ENCODE results near the gene FGFR2.

The FGFR2 gene

DNA sequence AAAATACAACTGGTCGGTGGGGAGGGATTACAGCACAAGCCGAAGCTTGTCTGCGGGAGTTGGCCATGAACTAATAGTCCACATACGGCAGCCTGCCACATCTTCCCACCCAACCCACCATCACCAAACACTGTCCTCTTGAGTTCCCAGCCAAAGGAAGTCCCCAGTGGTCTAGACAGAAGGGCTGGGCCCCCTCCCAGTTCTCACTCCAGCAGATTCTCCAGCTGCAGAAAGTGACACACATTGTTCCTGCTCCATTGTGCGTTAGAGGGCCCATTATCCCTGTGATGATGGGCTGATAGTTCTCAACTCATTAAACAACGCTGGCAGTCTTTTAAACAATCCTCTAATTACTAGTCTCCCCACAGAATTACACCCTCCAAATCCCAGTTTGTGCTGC, 148.0 kb downstream of the FGFR2 start:
- no peak for DNase-seq (ENCODE audit: low read depth)

DNA sequence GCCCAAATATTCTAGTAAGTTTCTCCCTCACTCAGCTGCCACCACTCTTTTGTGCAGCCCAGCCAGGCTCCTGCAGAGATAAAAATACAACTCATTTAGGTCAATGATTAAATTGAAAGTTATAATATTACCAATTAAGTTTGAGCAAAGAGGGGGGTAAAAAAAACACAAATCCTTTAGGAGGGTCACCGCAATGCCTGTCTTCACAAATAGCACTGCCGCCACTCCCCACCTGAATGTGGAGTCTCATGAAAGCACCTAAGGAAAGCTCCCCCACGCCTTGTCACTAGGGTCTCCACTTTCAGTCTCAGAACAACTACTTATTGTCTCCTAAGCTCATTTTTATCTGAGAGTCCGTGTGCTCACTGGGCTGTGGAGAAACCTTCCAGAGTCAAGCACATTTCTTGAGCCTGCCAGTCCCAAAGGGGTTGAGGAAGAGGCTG, 148.7 kb downstream of the FGFR2 start:
- no peak for DNase-seq (ENCODE audit: low read depth)

DNA sequence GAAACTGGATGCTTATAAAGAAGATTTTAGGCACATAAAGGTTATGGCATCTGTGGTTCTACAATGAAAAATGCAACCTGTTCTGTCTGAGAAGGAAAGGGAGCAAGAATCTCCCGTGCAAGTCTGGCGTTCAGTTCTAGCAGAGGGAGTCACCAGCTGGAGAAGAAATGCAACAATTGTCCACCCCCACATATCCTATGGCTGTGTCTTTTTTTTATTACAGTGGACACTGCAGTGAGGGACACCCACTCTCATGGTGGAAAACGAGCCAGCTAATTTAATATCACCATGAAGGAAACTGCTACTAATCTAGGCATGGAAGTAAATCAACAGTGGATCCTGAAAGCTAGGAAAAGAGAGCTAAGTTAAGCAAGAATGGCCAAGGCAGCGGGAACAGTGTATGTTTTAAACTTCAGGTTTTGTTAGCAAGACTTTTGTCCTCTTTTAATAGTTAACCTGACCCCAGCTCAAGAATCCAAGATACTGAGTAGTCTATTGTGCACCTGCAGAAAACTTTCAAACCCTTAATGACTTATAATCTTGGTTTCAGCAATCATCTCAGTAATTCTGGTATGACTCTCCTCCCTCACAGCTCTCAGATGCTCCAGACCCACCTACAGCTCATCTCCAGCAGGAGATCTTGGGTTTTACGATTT, 149.3 kb downstream of the FGFR2 start:
- DNase-seq (ENCODE audit: low read depth) = no peak

DNA sequence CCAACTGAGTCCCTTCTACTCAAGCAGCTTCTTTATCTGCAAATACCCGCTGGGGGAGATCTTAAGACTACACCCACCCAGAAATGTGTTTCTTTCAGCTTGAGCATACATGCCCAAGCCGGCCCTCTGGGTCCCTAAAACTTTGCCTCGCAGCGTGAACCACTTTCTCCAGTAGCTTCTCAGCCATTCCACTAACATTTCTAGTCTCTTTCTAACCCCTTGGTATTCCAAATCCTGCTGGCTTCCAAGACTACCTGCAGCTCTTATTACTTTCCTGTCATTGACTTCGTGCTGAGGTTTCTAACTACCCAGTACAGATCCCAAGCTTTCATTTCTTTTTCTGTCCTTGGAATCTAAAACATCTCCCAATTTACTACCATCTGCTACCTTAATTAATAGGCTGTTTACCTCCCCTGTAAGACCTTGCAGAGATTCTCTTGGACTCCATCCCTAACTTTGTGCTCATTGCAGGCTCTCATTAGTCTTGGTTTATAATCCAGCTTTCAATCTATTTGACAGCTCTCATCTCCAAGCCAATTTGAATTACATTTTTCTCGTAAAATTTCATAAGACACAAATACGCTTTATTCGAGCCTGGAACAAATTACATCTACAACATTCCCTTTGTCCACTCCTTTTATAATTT, 153.6 kb downstream of the FGFR2 start:
- no peak for DNase-seq (ENCODE audit: low read depth)

DNA sequence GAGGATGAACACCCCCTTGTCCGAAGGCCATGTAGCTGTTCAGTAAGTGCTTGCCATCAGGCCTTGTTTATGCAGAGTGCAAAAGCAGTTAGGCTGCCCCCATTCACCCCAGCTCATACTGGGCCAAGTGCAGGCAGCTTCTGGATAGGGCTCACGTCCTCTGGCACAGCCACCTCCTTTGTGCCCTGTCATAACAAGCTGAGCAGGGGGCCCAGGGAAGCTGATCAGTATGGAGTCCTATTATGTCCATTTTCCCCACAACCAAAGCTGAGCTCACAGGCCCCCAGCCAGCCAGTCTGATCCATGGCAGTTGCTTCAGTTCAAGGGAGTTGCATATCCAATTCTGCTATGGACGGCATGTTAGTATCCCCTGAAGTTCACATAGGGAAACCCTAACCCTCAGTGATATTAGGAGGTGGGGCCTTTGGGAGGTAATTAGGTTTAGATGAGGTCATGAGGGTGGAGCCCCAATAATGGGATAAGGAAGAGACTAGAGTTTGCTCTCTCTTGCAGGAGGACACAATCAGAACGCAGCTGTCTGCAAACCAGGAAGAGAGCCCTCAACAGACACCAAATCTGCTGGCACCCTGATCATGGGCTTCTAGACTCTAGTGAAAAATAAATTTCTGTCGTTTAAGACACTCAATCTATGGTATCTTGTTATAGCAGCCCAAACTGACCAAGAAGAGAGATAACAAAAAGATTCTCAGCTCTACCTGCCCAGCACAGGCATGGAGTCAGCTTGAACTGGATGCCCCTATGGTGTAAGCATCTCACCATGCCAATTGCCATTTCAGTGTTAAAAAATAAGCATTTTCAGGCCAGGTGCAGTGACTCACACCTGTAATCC, 155.9 kb downstream of the FGFR2 start:
- DNase-seq (ENCODE audit: low read depth) = no peak

DNA sequence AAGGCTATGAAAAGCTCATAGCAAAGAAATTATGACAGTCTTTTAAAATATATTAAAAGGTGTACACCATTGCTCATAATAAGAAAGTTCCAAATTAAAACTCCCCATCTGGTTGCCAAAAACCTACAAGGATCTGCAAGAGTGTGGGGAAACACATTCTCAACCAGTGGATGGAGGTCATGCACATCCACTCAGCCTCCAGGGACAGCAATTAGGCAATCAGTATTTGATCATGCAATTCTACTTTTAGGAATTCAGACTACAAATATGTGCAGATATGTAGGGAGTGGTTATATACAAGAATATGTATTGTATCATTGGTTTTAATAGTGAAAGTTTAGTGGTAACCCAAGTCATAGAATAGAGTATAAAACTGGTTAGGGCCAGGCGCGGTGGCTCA, 157.8 kb downstream of the FGFR2 start:
- DNase-seq (ENCODE audit: low read depth) = no peak

DNA sequence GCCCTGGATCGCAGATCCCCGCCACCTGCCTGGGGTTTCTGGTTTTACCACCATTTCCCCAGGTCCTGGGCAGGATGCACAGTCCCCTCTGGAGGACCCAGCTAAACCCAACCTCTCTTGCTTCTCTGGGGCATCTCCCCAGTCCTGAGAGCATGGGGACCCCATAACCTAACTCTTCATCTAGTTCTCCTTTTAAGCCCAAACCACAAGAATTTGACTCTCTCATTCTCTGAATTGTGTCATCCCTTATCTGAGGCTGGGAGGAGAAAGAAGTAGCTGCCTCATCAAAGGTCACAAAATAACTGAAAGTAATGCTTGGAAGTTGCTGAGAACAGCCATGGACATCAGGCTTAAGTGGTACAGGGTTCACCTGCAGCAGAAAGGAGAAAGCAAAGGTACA, 159.9 kb downstream of the FGFR2 start:
- no peak for DNase-seq (ENCODE audit: low read depth)

DNA sequence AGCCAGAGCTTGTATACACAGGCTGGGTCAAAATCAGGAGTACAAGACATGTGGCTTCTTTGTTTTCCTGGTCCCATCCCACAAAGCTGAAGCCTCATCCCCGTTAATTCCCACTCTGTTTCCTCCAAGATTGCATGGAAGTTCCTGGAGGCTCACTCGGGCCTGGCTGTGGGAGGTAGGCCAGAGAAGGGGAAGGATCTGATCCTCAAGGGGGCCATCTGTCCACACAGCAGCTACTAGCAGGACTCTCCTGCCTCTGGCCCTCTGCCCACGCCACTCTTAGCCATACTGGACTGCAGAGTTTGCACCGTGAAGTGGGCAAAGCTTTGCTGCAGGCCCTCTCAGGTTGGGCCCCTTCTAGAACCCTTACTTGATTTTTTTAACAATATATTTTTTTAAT, 160.6 kb downstream of the FGFR2 start:
- no peak for DNase-seq (ENCODE audit: low read depth)

DNA sequence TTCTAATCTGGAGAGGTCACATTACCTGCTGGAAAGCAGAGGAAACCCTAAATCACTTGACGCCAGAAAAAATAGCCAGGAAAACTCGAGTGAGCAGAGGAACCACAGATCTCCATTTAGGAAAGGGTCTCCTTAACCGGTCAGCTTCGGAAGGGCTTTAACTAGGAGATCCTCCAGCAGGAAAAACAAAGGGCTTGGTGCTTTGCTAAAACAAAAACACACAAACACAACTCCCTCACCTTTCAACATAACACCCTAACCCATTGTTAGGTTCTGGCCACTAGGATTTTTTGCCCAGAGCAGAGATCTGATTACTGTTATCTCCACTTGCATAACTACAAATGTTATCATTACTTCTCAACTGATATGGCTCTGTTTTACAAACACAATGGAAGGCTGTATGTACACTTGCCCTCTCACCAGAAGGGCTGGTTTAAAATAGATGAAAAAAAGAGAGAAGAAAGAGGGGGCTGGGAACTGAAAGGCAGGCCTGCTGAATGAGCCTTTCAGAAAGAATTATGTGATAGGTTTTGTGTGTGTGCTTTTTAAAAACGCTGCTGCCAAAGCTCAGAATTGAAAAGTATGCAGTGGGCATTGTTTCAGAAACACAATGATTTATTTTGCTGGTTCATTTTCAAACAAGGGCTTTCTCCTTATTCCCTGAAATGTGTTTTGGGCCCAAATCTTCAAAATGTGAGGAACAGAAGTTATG, 161.5 kb downstream of the FGFR2 start:
- DNase-seq (ENCODE audit: low read depth) = no peak

DNA sequence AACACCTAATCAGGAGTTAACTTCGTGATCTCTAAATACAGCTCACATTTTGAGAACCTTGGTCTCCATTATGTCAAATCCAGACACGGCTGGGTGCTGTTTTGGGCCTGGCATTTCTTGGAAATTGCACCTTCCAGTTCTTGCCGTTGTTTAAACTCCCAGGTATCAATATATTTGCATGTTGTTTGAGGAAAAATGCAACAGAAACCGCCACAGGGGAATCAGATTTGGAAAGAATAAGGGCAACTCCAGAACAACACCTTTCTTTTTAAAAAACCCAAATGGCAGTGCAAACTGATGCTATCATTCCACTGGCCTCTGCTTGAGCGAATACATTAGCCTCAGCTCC, 162.0 kb downstream of the FGFR2 start:
- no peak for DNase-seq (ENCODE audit: low read depth)

DNA sequence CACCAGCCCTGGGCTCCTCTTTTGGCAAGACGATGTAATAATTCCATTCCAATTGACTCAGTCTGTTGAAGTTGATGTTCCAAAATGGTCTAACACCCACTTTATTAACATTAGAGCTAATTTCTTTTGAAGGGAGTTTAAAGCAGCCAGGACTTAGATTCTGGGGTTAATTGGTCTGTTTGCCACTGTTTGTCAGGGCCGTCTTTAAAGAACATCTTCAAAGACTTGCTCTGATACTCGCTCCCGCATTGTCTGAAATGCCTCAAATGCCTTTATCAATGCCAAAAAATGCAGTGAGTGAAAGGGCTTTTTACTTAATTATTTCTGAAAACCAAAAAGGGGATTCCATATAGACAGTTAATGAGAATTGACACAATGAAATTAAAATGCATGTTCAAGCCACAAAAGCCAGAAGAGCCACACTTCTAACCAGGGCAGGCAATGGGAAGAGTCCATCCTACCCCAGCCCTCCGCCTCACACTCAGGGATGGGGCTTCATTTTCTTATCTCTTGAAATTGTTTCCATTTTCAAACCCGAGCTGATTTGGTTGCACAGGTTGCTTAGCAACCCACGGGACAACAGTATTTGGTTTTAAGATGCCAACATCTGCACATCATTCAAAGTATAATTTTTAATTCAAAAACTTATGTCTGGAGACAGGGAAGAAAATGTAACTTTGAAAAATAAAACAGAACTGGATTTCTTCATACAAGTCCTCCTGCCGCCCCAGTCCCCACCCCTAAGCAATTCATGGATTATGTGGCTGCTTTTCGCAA, 163.0 kb downstream of the FGFR2 start:
- DNase-seq (ENCODE audit: low read depth) = no peak

DNA sequence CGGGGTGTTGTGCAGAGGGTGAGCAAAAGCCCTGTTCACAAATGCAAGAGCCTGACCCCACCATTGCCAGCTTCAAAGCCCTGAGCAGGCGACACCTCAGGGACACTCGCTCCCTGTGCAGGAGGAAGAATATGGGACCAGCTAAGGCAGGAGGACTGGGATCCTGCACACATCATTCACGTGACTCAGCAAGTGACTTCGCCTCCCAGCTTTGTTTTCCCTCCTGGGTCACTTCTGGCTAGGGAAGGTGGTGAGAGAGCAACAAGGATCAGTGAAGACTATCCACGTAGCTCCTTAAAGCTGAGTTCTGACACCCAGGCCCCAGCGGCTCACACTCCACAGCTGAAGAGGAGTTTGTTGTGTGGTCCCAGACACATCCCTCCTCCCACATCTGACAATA, 164.3 kb downstream of the FGFR2 start:
- no peak for DNase-seq (ENCODE audit: low read depth)

DNA sequence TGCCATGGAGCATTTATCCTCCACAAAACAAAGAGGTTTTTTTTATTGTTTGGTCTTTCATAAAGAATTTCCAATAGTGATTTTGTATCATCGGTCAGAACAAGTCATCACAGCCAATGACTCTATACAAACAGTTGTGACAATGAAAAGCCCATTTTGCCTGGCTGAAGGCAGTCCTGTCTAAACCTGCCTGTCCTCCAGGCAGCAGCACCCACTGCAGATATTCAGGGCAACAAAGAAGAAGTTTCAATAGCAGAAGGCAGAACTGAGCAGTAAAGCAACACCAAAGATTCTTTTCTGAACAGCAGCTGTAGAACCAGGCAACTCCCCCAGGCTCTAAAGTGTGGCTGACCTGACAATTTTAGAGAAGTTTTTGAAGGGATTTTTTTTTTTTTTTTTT, 169.4 kb downstream of the FGFR2 start:
- no peak for DNase-seq (ENCODE audit: low read depth)

All from activated T-cell treated with anti-CD3 and anti-CD28 coated beads for 24 hours (primary cell).